Colonic mucosa (tissue), 4 donors: ENCODE measurements around the gene SPC24. TPM values are rescaled to one million over a fixed set of nuclear protein-coding genes. Genes with fewer than 3 reads are reported as not detected.
"Not testable (repeated sequence)": the region's sequence is repeated elsewhere in the genome, so short reads cannot be mapped to it uniquely, and the experiment has no call there.

ENCODE experiments used
- DNase-seq: peaks from one replicate; pipeline ENCODE4 v3.0.0-alpha.2; 2020
- H3K27ac ChIP-seq: fragments of 200-600 bp; one replicate; pipeline ENCODE4 v1.8.0; 2021
- H3K27me3 ChIP-seq: fragments of 200-600 bp; one replicate; pipeline ENCODE4 v1.8.0; 2021
- H3K36me3 ChIP-seq: fragments of 200-600 bp; one replicate; pipeline ENCODE4 v1.8.0; 2021
- H3K4me1 ChIP-seq: fragments of 200-600 bp; one replicate; pipeline ENCODE4 v1.8.0; 2021; ENCODE audit warnings: mild to moderate bottlenecking
- H3K4me3 ChIP-seq: fragments of 200-600 bp; one replicate; pipeline ENCODE4 v1.8.0; 2021
- H3K9ac ChIP-seq, 2 donors: one replicate each; pipeline ENCODE4 v1.7.0; 2013; ENCODE audit warnings: control low read depth in 2 of 2, low read depth in 2 of 2, low read length in 2 of 2
- H3K9me3 ChIP-seq: fragments of 200-600 bp; one replicate; pipeline ENCODE4 v1.8.0; 2021
- intact Hi-C: fragments of 100-400 bp; cut with DNase I; formaldehyde crosslinking; loops from one replicate; pipeline ENCODE4 v1.14.1; 2022
- microRNA-seq: library from miRNA; unstranded; fragments of <30 nt; microRNA quantifications from one replicate; pipeline ENCODE4, GENCODE V29; 2019
- total RNA-seq, 2 donors: library from RNA; stranded (reverse); fragmentation: NEBNext Ultra II Directional in 1 of 2; extraction: Animal tissue kit (Norgen Biotek cat#: 25700) in 1 of 2; gene quantifications; one replicate each; pipeline ENCODE4 v1.2.1, GENCODE V29; 2021
- TF ChIP-seq, protein P1 (sequence below): fragments of 200-600 bp; IDR thresholded peaks from one replicate; pipeline ENCODE4 v1.8.0; 2022; ENCODE audit warnings: antibody characterized with exemption, mild to moderate bottlenecking
- donor health status: healthy.
- donor health status: DM: no; HTN: no; CAD: no.
- donor health status: DM: no; HTN: no; CAD: no.

The SPC24 gene
- total RNA-seq, 2 donors from 2014 or later, result 9.4 to 47.6 TPM

DNA sequence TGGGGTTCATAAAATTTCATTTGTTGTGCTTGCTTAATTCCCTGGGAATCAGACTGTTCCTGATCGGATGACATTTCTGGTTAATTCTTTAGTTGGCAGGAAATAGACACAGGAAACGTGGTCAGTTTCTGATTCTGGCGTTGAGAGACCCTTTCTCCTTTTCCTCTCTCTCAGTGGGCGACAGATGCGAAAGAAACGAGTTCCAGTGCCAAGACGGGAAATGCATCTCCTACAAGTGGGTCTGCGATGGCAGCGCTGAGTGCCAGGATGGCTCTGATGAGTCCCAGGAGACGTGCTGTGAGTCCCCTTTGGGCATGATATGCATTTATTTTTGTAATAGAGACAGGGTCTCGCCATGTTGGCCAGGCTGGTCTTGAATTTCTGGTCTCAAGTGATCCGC lies 55.5 kb downstream of the SPC24 start:
- H3K4me1 ChIP-seq, result peaks cover 4% of the 10 kb centered on the region
- H3K27me3 ChIP-seq, result no peaks in the 10 kb centered on the region
- no peak overlapping the region for H3K4me3 ChIP-seq
- DNase-seq, result no peak
- intact Hi-C loops, result no loop called here
- no peak overlapping the region for H3K27ac ChIP-seq
- H3K36me3 ChIP-seq, result peaks cover 37% of the 10 kb centered on the region
- no peaks in the 10 kb centered on the region for H3K9me3 ChIP-seq
- TF ChIP-seq, protein P1, sequence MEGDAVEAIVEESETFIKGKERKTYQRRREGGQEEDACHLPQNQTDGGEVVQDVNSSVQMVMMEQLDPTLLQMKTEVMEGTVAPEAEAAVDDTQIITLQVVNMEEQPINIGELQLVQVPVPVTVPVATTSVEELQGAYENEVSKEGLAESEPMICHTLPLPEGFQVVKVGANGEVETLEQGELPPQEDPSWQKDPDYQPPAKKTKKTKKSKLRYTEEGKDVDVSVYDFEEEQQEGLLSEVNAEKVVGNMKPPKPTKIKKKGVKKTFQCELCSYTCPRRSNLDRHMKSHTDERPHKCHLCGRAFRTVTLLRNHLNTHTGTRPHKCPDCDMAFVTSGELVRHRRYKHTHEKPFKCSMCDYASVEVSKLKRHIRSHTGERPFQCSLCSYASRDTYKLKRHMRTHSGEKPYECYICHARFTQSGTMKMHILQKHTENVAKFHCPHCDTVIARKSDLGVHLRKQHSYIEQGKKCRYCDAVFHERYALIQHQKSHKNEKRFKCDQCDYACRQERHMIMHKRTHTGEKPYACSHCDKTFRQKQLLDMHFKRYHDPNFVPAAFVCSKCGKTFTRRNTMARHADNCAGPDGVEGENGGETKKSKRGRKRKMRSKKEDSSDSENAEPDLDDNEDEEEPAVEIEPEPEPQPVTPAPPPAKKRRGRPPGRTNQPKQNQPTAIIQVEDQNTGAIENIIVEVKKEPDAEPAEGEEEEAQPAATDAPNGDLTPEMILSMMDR, result no peak
- H3K9ac ChIP-seq, result no peak overlapping the region

DNA sequence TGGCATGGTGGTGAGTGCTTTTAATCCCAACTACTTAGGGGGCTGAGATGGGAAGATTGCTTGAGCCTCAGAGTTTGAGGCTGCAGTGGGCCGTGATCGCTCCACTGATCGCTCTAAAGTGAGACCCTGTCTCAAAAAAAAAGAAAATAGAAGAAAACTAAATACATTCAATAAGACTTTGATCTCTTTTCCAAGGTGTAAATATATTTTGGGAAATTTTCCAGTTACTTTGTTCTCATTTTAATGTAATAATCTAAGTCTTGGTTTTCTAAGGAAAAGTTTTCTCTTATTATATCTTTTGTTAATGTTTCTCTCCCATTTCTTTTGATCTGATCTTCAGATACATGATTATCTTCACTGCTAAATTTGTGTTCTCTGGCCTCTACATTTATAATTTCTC lies 56.7 kb downstream of the SPC24 start:
- intact Hi-C loops, result no loop called here
- no peak for DNase-seq

DNA sequence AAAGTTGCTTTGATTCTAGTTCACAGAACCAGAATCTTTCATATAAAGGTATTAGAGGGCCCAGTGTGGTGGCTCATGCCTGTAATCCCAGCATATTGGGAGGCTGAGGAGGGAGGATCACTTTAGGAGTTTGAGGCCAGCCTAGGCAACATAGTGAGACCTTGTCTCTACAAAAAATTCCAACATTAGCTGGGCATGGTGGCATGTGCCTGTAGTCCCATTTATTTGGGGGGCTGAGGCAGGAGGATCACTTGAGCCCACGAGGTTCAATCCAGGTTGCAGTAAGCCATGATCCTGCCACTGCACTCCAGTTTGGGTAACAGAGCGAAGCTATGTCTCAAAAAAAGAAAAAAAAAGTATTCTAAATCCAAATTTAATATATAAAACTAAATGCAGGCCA lies 57.3 kb downstream of the SPC24 start:
- DNase-seq, result no peak
- Histone ChIP-seq H3K9ac (no peak overlapping the region), H3K27me3 (no peaks in the 10 kb centered on the region), H3K36me3 (peaks cover 25% of the 10 kb centered on the region), H3K4me1 (peaks cover 15% of the 10 kb centered on the region), H3K27ac (no peak overlapping the region), H3K9me3 (no peaks in the 10 kb centered on the region), H3K4me3 (no peak overlapping the region)
- intact Hi-C loops, result no loop called here
- TF ChIP-seq, protein P1, result no peak

More for the DNA sequence above, 56.7 kb downstream of the SPC24 start:
- Histone ChIP-seq H3K4me3 (no peak overlapping the region), H3K27ac (no peak overlapping the region), H3K4me1 (peaks cover 11% of the 10 kb centered on the region), H3K36me3 (peaks cover 27% of the 10 kb centered on the region), H3K9me3 (no peaks in the 10 kb centered on the region), H3K27me3 (no peaks in the 10 kb centered on the region), H3K9ac (no peak overlapping the region)
- TF ChIP-seq, protein P1, result no peak

DNA sequence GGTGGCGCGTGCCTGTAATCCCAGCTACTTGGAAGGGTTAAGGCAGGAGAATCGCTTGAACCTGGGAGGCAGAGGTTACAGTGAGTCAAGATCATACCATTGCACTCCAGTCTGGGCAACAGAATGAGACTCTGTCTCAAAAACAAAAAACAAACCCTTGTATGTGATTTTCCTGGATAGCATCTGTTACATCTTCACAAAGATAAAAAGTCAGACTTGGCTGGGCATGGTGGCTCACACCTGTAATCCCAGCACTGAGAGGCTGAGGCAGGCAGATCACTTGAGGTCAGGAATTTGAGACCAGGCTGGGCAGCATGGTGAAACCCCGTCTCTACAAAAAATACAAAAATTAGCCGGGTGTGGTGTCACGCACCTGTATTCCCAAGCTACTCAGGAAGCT lies 58.2 kb downstream of the SPC24 start:
- H3K9ac ChIP-seq, H3K4me3 ChIP-seq, H3K9me3 ChIP-seq, DNase-seq, H3K27me3 ChIP-seq, intact Hi-C loops: not testable (repeated sequence)
- Histone ChIP-seq H3K4me1 (peaks cover 15% of the 10 kb centered on the region), H3K27ac (peak overlapping the region; percentile 93), H3K36me3 (peaks cover 17% of the 10 kb centered on the region)

DNA sequence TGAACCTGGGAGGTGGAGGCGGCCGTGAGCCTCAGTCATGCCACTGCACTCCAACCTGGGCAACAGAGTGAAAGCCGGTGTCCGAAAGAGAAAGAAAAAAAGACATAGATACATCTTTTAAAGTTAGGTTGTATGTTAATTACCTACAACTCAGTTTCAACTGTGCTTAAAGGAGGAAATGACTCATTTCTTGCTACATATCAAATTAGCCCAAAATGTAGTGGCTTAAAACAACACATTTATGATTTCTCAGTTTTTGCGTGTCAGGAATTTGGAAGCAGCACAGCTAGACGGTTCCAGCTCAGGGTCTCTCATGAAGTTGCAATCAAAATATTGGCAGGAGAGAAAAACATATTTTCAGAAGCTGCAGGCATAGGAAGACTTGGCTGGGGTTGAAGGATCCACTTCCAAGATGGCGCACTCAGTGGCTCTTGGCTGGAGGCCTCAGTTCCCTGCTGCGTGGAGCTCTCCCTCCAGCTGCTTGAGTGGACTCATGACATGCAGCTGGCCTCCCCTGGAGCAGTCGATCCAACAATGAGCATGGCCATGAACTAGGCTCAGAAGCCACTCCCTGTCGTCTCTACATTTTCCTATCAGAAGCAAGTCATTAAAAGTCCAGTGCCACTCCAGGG lies 59.3 kb downstream of the SPC24 start:
- TF ChIP-seq, protein P1, result no peak
- no peak for DNase-seq
- H3K4me3 ChIP-seq, result no peak overlapping the region
- H3K27me3 ChIP-seq, result no peaks in the 10 kb centered on the region
- H3K9me3 ChIP-seq, result no peaks in the 10 kb centered on the region
- peaks cover 15% of the 10 kb centered on the region for H3K4me1 ChIP-seq
- peaks cover 14% of the 10 kb centered on the region for H3K36me3 ChIP-seq
- peak overlapping the region in 1 of 2 donors; percentile 4 for H3K9ac ChIP-seq
- intact Hi-C loops, result no loop called here
- peak overlapping the region; percentile 93 for H3K27ac ChIP-seq

Small RNA genes lying within 50 kb of the gene (microRNA-seq; reads per million reads assigned to microRNA genes)
- 1.7 reads per million for gene MIR6886

Other genes starting within 250 kb of the SPC24 start
- gene YIPF2, start 227.1 kb downstream of the SPC24 start, total RNA-seq, result 10 to 100 TPM; 64.4 to 71.3 TPM
- gene TIMM29, start 227.0 kb downstream of the SPC24 start, total RNA-seq, result 10 to 100 TPM; 25.5 to 31.5 TPM
- 100 to 1,000 TPM in 1 of 2 donors, 10 to 100 TPM in 1; 73.8 to 141 TPM for gene SMARCA4, start 194.8 kb downstream of the SPC24 start, total RNA-seq
- gene LDLR, start 66.3 kb downstream of the SPC24 start, total RNA-seq, result 100 to 1,000 TPM in 1 of 2 donors, 10 to 100 TPM in 1; 65.0 to 190 TPM
- 10 to 100 TPM; 44.1 to 87.8 TPM for gene KANK2, start 41.8 kb upstream of the SPC24 start, total RNA-seq
- gene ANGPTL8, start 83.8 kb upstream of the SPC24 start, total RNA-seq, result not detected
- gene DOCK6, start 106.7 kb upstream of the SPC24 start, total RNA-seq, result 10 to 100 TPM; 45.9 to 86.0 TPM
- not detected for gene TSPAN16, start 140.4 kb upstream of the SPC24 start, total RNA-seq
- 10 to 100 TPM; 47.7 to 54.0 TPM for gene RAB3D, start 183.9 kb upstream of the SPC24 start, total RNA-seq
- gene TMEM205, start 190.5 kb upstream of the SPC24 start, total RNA-seq, result 10 to 100 TPM; 45.4 to 63.4 TPM
- 10 to 100 TPM; 17.4 to 21.4 TPM for gene CCDC159, start 190.7 kb upstream of the SPC24 start, total RNA-seq
- 1 to 10 TPM; 4.8 to 8.0 TPM for gene PLPPR2, start 199.7 kb upstream of the SPC24 start, total RNA-seq
- 1 to 10 TPM; 3.0 to 4.6 TPM for gene SWSAP1, start 218.9 kb upstream of the SPC24 start, total RNA-seq
- 1 to 10 TPM; 2.8 to 5.8 TPM for gene EPOR, start 228.5 kb upstream of the SPC24 start, total RNA-seq